HUES6 (cell line): ENCODE measurements around the gene CHSY3.

ENCODE experiments used
- H3K27ac ChIP-seq: 2 replicates; pipeline ENCODE4 v1.7.0; 2013; ENCODE audit warnings: low read depth, mild to moderate bottlenecking, low read length, inconsistent platforms
- H3K27me3 ChIP-seq: 2 replicates; pipeline ENCODE4 v1.6.1; 2013; ENCODE audit warnings: low read length; ENCODE audit not compliant: control insufficient read depth, insufficient read depth
- H3K36me3 ChIP-seq: 2 replicates; pipeline ENCODE4 v1.6.1; 2013; ENCODE audit warnings: low read length; ENCODE audit not compliant: control insufficient read depth, insufficient read depth
- H3K4me1 ChIP-seq: 2 replicates; pipeline ENCODE4 v1.6.1; 2013; ENCODE audit warnings: low read length; ENCODE audit not compliant: control insufficient read depth, insufficient read depth
- H3K4me3 ChIP-seq: 2 replicates; pipeline ENCODE4 v1.5.1; 2013; ENCODE audit warnings: low read depth, low read length
- H3K9ac ChIP-seq: one replicate; pipeline ENCODE4 v1.6.1; 2013; ENCODE audit warnings: mild to moderate bottlenecking, low read length
- H3K9me3 ChIP-seq: 2 replicates; pipeline ENCODE4 v1.6.1; 2013; ENCODE audit warnings: low read depth, low read length; ENCODE audit not compliant: control insufficient read depth, insufficient read depth

CHSY3 gene

DNA sequence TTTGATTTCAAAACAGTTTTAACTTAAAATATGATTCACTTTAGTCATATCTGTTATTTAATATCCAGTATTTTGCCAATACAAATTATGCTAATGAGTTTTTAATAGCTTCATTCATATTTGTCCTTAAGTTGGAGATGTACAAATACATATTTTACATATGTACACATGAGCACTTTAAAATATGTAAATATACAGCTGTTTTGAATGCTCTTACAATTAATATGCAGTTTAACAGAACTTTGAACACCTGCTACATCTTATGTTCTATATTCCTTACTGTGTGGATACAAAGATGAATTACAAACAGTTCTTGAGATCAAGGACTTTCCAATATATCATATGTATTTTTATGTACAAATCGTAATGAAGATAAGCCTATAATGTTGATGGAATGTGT, 74.0 kb downstream of the CHSY3 start:
- Histone ChIP-seq H3K9me3 (no peaks in the 10 kb centered on the region), H3K27me3 (no peaks in the 10 kb centered on the region), H3K4me1 (no peaks in the 10 kb centered on the region), H3K27ac (no peak overlapping the region), H3K9ac (no peak overlapping the region), H3K36me3 (no peaks in the 10 kb centered on the region), H3K4me3 (no peak overlapping the region)

DNA sequence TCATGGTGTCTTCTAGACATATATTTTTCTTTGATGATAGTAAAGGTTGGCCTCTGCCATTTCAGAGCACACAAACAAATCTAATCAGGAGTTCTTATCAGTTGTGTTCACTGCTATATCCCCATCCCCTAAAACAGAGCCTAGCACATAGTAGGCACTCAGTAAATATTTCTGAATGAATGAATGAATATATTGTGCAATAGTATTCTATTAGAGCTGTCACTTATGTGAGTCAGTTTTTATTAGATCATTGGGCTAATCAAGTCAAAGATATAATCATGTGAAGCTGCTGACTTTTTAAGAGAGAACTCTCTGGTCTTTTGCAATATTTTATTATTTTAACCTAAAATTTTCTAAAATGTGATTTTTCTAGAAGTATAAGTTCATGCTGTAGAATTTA, 84.2 kb downstream of the CHSY3 start:
- Histone ChIP-seq H3K9me3 (peaks cover 5% of the 10 kb centered on the region; the same call in 1 of the 2 replicates), H3K27me3 (no peaks in the 10 kb centered on the region), H3K27ac (no peak overlapping the region), H3K9ac (no peak overlapping the region), H3K36me3 (no peaks in the 10 kb centered on the region), H3K4me3 (no peak overlapping the region), H3K4me1 (no peaks in the 10 kb centered on the region)

DNA sequence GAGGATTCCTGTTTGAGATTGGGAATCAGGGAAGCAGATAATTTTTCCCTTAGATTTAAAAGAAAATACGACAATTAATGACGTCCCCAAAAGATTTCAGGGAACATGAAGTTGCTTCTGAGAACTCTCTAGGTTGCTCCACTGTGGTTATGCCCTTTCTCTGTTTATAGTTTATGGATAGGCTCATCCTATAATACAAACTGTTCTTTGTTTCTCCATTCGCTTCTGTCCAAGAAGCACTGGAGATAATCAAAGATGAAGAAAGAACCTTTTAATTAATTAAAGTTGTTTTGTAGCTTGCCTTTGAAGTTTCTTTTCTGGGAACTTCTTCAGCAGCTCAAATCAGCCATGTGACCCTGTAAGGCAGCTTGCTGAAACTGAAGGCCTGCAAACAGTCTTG, 87.5 kb downstream of the CHSY3 start:
- H3K4me1 ChIP-seq: no peaks in the 10 kb centered on the region
- no peak overlapping the region for H3K4me3 ChIP-seq
- no peak overlapping the region for H3K27ac ChIP-seq
- no peaks in the 10 kb centered on the region for H3K27me3 ChIP-seq
- H3K9ac ChIP-seq: no peak overlapping the region
- H3K9me3 ChIP-seq: no peaks in the 10 kb centered on the region
- no peaks in the 10 kb centered on the region for H3K36me3 ChIP-seq

DNA sequence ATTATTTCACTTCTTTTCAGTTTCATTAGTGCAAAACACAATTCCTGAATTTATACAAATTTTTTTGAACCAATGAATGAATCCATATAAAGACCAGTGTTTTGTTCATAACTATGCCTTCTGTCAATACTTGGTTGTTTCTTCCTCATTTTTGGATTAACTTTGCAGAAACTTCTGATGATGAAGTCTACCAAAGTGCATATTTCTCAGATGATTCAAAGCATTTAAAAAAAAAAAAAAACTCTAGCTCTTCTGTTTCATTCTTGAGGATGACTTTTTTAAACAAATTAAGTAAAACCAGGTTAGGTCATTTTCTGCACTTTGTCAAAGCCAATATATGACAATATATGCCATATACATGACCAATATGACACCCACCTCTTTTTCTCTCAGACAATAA, 92.6 kb downstream of the CHSY3 start:
- no peaks in the 10 kb centered on the region for H3K36me3 ChIP-seq
- H3K4me3 ChIP-seq: no peak overlapping the region
- H3K27me3 ChIP-seq: no peaks in the 10 kb centered on the region
- H3K27ac ChIP-seq: no peak overlapping the region
- H3K9ac ChIP-seq: no peak overlapping the region
- H3K9me3 ChIP-seq: no peaks in the 10 kb centered on the region
- H3K4me1 ChIP-seq: no peaks in the 10 kb centered on the region

DNA sequence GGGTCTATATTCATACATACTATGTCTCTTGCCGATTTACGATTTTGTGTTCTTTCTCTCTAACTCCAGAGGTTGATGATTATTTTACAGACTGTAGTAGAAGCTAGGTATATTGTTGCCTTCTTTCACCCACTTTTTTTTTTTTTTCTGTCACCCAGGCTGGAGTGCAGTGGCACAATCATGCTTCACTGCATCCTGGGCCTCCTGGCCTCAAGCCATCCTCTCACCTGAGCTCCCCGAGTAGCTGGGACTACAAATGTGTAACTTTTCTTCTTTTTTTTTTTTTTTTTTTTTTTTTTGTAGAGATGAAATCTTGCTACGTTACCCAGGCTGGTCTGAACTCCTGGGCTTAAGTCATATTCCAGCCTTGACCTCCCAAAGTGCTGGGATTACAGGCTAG, 96.2 kb downstream of the CHSY3 start:
- H3K4me3 ChIP-seq: no peak overlapping the region
- H3K9ac ChIP-seq: no peak overlapping the region
- H3K36me3 ChIP-seq: no peaks in the 10 kb centered on the region
- no peaks in the 10 kb centered on the region for H3K27me3 ChIP-seq
- H3K9me3 ChIP-seq: no peaks in the 10 kb centered on the region
- no peak overlapping the region for H3K27ac ChIP-seq
- no peaks in the 10 kb centered on the region for H3K4me1 ChIP-seq

DNA sequence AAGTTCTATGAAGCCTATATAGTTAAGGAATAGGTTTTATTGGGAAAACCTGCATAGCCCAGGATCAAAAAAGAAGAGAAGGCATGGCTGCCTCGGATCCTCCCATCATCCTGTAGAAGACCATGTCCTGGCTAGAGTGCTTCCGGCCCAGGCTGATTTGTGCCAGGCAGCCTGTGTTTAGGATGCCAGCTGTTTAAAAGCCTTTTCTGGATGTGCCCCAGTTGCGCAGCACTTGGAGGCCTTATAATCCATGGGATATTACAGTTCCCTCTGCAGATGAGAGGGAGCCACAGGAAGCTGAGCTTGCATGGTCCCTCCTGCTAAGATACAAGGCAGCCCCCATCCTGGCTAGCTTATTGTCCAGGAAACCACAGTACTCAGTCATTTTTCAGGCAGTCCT, 97.9 kb downstream of the CHSY3 start:
- Histone ChIP-seq H3K27ac (no peak overlapping the region), H3K27me3 (no peaks in the 10 kb centered on the region), H3K4me1 (no peaks in the 10 kb centered on the region), H3K4me3 (no peak overlapping the region), H3K9me3 (no peaks in the 10 kb centered on the region), H3K9ac (no peak overlapping the region), H3K36me3 (no peaks in the 10 kb centered on the region)

DNA sequence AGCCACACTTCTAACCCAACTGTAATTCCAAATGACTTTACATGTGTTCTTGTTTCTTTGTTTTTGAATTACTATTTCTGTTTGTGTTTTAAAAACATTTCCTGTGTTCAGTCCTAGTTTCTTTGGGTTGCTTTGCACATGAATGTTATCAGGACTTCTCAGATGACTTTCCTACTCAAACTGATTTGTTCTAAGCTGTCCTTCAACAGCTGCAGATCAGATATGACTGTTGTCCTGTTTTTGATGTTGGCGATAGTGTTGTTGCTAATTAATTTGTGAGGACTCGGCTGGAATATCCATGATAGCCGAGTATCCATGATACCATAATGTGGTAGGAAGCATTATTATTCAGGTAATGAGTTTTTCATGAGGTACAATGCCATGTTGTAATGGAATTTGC, 98.6 kb downstream of the CHSY3 start:
- Histone ChIP-seq H3K36me3 (no peaks in the 10 kb centered on the region), H3K4me3 (no peak overlapping the region), H3K4me1 (no peaks in the 10 kb centered on the region), H3K9ac (no peak overlapping the region), H3K27me3 (no peaks in the 10 kb centered on the region), H3K9me3 (no peaks in the 10 kb centered on the region), H3K27ac (no peak overlapping the region)

DNA sequence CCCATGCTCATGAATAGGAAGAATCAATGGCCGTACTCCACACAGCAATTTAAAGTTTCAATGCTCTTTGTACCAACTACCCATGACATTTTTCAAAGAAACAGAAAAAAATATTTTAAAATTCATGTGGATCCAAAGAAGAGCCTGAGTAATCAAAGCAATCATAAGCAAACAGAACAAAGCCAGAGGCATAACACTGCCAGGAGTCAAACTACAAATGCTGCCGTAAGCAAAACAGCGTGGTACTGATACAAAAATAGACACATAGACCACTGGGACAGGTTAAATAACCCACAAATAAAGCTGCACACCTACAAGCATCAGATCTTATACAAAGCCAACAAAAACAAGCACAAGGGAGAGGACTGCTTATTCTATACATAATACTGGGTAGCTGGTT, 107.7 kb downstream of the CHSY3 start:
- Histone ChIP-seq H3K27me3 (no peaks in the 10 kb centered on the region), H3K27ac (no peak overlapping the region), H3K4me1 (peaks cover 4% of the 10 kb centered on the region; the same call in 1 of the 2 replicates), H3K4me3 (no peak overlapping the region), H3K9me3 (peaks cover 9% of the 10 kb centered on the region), H3K9ac (no peak overlapping the region), H3K36me3 (no peaks in the 10 kb centered on the region)

DNA sequence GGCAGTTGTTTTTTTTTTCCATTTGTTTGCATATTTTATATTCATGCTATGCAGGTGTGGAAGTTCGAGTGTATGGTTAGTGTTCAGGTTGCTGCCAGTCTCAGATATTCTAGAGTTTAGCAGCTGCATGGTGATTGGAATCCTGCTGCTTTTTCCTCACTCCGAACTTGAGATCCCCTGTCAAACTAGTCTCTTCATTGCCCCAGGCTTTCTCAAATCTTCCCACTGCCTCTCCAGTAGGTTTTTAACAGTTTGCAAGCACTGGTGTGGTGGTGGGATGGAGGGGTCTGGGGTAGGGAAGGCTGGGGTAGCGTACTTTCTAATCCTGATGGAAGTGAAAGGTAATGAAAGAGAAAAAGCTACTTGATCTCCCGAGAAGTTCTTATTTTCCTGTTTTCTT, 112.9 kb downstream of the CHSY3 start:
- Histone ChIP-seq H3K9ac (no peak overlapping the region), H3K27me3 (no peaks in the 10 kb centered on the region), H3K36me3 (no peaks in the 10 kb centered on the region), H3K4me1 (peaks cover 6% of the 10 kb centered on the region; the same call in 1 of the 2 replicates), H3K27ac (no peak overlapping the region), H3K9me3 (peaks cover 9% of the 10 kb centered on the region), H3K4me3 (no peak overlapping the region)

DNA sequence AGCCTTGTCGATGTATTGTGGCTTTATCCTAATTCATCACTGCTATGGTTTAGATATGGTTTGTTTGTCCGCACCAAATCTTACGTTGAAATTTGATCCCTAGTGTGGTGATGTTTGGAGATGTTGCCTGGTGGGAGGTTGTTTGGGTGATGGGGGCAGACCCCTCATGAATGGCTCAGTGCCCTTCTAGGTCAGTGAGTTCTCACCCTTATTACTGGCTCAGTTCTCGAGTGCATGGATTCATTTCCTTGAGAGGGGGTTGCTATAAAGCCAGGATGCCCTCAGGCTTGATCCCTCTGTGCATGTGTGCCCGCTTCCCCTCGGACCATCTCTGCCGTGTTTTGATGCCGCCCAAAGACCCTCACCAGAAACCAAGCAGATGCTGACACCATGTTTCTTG, 114.4 kb downstream of the CHSY3 start:
- H3K36me3 ChIP-seq: no peaks in the 10 kb centered on the region

DNA sequence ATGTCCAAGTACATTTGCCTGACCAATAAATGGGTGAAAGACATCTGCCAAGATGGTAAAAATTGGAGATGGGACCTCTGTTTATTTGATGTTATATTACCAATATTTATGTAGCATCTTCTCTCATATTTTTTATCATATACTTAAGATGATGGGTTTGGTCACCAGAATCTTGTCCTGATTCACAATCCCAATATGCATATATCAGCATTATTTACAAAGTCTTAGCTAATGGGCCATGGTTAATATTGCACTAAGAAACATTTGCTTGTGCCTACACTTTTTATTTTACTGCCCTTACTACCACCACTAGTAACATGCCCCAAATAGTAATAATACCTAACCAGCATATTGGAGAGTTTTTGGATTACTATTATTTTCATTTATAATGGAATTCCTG, 116.7 kb downstream of the CHSY3 start:
- Histone ChIP-seq H3K9ac (no peak overlapping the region), H3K27ac (no peak overlapping the region), H3K36me3 (no peaks in the 10 kb centered on the region), H3K27me3 (no peaks in the 10 kb centered on the region), H3K4me1 (peaks cover 6% of the 10 kb centered on the region; the same call in 1 of the 2 replicates), H3K4me3 (no peak overlapping the region), H3K9me3 (no peaks in the 10 kb centered on the region)

More for the DNA sequence above, 114.4 kb downstream of the CHSY3 start:
- H3K27ac ChIP-seq: no peak overlapping the region
- no peaks in the 10 kb centered on the region for H3K27me3 ChIP-seq
- H3K9me3 ChIP-seq: no peaks in the 10 kb centered on the region
- peaks cover 6% of the 10 kb centered on the region; the same call in 1 of the 2 replicates for H3K4me1 ChIP-seq
- H3K4me3 ChIP-seq: no peak overlapping the region
- no peak overlapping the region for H3K9ac ChIP-seq

DNA sequence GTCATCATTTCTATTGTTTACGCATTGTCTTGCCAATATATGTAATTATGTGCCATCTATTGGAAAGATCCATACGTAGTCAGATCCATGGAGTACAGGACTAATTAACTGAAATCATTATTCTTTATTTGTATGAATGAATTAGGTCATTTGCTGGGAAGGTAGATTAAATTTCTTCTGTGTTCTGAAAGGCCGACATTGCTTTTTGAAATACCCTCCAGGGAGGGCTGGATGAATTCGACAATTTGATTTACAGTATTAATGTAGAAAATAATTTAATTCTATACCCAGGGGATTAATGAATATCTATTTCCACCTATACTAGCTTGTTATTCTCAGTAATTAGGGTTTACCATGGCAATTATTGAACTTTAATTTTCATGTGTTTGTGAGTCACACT, 117.6 kb downstream of the CHSY3 start:
- no peak overlapping the region for H3K27ac ChIP-seq
- peaks cover 4% of the 10 kb centered on the region; the same call in 1 of the 2 replicates for H3K4me1 ChIP-seq
- H3K4me3 ChIP-seq: no peak overlapping the region
- no peaks in the 10 kb centered on the region for H3K27me3 ChIP-seq
- no peaks in the 10 kb centered on the region for H3K36me3 ChIP-seq
- H3K9ac ChIP-seq: no peak overlapping the region
- no peaks in the 10 kb centered on the region for H3K9me3 ChIP-seq
